GM18507 (cell line): Measurements from ENCODE around the gene OOSP3.

ENCODE experiments used
- DNase-seq: peaks from one replicate; pipeline ENCODE4 v3.0.0; 2011; ENCODE audit warnings: low read depth; ENCODE audit not compliant: insufficient read length; ENCODE audit errors: extremely low spot score
- FAIRE-seq: peaks from 2 replicates; lab custom pipeline; 2011; peaks lifted over from hg19 to GRCh38; lab: Jason Lieb, UNC

Gene OOSP3

GRCh38 chr11:59938718-59939117 is 60.1 kb downstream of the OOSP3 start:
- FAIRE-seq (no peak), DNase-seq (no peak)

GRCh38 chr11:59939482-59939881 is 60.9 kb downstream of the OOSP3 start:
- no peak for DNase-seq
- FAIRE-seq, result no peak

- no peak for FAIRE-seq
- no peak for DNase-seq
Observed at GRCh38 chr11:59941091-59941490, 62.5 kb downstream of the OOSP3 start.

- no peak for FAIRE-seq
Observed at GRCh38 chr11:59943997-59944714, 65.6 kb downstream of the OOSP3 start.

GRCh38 chr11:59944720-59945119 is 66.1 kb downstream of the OOSP3 start:
- no peak for DNase-seq

More at GRCh38 chr11:59943997-59944714, 65.6 kb downstream of the OOSP3 start:
- no peak for DNase-seq

More at GRCh38 chr11:59944720-59945119, 66.1 kb downstream of the OOSP3 start:
- FAIRE-seq, result no peak
